GM23248 (cell line): ENCODE results near the gene DPYD.

Experiments used
- EZH2 ChIP-seq: fragments of 200-600 bp; sonication (generic); IDR thresholded peaks from 2 replicates; pipeline ENCODE4 v1.6.1; 2018; ENCODE audit warnings: antibody characterized with exemption, mild to moderate bottlenecking; ENCODE audit not compliant: insufficient read depth, poor library complexity, severe bottlenecking
- EZH2phosphoT487 ChIP-seq: fragments of 200-600 bp; sonication (generic); IDR thresholded peaks from 2 replicates; pipeline ENCODE4 v1.6.1; 2018; ENCODE audit warnings: antibody characterized with exemption, moderate library complexity, mild to moderate bottlenecking, low read depth; ENCODE audit not compliant: insufficient read depth

DNA sequence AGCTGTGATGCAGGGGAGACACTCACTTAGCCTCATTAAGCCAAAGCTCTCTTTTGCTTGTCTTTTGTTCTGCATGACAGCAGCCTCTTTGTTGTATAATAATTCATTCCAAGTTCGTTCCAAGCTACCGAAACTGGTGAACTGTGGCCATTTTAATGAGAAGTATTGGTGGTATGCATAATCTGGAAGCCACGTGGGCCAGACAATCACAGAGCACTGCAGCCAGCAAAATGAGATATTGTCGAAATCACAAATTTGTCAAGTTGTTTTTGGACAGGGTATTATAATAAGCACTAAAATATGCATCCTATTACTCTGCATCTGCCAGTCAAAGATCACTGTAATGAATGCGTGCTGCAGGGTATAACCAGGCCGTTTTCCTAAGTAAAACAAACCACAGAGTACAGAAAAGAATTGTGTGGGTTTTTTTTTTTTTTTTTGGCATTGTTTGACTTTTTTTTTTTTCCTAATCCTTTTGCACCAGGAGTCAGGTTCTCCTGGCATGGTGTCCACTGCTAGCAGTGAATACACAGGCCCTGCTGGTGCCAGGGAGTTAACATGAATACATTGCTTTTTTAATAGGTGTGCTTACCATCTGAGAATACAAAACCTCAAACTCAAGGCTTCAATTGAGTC lies 775.4 kb downstream of the DPYD start:
- no peak for TF ChIP-seq EZH2phosphoT487
- no peak for TF ChIP-seq EZH2
